ENCODE data around the gene PSRC1.

The PSRC1 gene

DNA sequence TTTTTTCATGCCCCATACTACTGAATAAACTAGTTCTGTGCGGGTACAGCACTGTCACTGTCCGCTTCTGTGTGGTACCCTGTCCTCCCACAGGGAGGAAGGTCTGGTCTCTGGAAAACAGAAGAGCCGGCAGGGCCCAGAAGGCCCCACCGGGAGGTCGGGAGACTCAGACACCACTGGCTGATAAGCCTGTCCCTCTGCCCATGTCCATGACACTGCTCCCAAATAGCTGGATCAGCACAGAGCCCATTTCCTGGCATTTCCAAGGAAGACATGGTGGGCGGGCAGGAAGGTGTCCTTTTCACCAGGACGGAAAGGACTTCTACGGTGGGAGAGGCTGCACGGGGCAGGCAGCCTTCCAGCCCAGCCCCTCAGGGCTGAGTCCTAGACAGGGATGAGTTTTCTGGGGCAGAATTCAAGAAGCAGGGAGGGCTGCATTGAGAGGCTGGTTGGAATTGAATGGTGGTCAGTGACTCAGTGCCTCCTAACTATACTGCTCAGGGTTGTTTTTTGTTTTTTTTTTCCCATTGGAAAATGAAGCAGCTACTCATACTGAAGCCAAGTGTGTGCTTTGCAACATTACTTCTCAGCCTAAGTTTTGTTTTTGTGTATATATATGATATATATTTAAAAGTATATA, 7.1 kb downstream of the PSRC1 start:
- TF ChIP-seq, protein P1, sequence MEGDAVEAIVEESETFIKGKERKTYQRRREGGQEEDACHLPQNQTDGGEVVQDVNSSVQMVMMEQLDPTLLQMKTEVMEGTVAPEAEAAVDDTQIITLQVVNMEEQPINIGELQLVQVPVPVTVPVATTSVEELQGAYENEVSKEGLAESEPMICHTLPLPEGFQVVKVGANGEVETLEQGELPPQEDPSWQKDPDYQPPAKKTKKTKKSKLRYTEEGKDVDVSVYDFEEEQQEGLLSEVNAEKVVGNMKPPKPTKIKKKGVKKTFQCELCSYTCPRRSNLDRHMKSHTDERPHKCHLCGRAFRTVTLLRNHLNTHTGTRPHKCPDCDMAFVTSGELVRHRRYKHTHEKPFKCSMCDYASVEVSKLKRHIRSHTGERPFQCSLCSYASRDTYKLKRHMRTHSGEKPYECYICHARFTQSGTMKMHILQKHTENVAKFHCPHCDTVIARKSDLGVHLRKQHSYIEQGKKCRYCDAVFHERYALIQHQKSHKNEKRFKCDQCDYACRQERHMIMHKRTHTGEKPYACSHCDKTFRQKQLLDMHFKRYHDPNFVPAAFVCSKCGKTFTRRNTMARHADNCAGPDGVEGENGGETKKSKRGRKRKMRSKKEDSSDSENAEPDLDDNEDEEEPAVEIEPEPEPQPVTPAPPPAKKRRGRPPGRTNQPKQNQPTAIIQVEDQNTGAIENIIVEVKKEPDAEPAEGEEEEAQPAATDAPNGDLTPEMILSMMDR (IDR thresholded peaks at IDR 0.05; ENCODE audit: borderline replicate concordance, insufficient read depth, low read depth, low read length): no peak
- no peak overlapping the region for H3K4me3 ChIP-seq (ENCODE audit: low read depth, low read length)

DNA sequence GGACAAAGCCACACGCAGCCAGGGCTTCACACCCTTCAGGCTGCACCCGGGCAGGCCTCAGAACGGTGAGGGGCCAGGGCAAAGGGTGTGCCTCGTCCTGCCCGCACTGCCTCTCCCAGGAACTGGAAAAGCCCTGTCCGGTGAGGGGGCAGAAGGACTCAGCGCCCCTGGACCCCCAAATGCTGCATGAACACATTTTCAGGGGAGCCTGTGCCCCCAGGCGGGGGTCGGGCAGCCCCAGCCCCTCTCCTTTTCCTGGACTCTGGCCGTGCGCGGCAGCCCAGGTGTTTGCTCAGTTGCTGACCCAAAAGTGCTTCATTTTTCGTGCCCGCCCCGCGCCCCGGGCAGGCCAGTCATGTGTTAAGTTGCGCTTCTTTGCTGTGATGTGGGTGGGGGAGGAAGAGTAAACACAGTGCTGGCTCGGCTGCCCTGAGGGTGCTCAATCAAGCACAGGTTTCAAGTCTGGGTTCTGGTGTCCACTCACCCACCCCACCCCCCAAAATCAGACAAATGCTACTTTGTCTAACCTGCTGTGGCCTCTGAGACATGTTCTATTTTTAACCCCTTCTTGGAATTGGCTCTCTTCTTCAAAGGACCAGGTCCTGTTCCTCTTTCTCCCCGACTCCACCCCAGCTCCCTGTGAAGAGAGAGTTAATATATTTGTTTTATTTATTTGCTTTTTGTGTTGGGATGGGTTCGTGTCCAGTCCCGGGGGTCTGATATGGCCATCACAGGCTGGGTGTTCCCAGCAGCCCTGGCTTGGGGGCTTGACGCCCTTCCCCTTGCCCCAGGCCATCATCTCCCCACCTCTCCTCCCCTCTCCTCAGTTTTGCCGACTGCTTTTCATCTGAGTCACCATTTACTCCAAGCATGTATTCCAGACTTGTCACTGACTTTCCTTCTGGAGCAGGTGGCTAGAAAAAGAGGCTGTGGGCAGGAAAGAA, 8.1 kb downstream of the PSRC1 start:
- H3K4me3 ChIP-seq (ENCODE audit: low read depth, low read length): no peak overlapping the region
- TF ChIP-seq, protein P1 (IDR thresholded peaks at IDR 0.05; ENCODE audit: borderline replicate concordance, insufficient read depth, low read depth, low read length): no peak

DNA sequence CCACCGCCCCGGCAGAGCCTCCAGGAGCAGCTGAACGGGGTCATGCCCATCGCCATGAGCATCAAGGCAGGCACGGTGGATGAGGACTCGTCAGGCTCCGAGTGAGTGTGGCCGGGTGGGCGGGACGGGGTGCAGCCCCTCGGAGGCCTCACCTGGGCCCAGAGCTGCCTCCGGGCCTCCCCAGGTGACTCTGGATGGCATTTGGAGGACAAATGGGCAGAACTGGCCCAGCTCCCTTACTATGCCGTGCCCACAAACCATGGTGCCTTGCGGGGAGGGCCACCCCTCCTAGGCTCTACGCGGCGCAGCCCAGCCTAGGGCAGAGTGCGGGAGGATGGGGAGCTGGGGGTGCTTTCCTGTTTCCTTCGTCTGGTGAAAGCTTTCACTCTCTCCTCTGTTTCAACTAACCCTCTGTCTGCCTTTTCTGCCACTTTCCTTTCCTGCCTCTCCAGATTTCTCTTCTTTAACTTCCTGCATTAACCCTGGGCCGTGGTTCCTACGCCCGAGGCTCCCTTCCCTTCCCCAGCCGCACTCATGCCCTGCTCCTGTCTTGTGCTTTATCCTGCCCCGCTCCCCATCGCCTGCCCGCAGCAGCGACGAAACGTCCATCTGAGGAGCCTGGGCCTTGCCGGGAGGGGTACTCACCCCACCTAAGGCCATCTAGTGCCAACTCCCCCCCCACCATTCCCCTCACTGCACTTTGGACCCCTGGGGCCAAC, 9.2 kb downstream of the PSRC1 start:
- no peak overlapping the region for H3K4me3 ChIP-seq (ENCODE audit: low read depth, low read length)
- TF ChIP-seq, protein P1 (IDR thresholded peaks at IDR 0.05; ENCODE audit: borderline replicate concordance, insufficient read depth, low read depth, low read length): no peak

DNA sequence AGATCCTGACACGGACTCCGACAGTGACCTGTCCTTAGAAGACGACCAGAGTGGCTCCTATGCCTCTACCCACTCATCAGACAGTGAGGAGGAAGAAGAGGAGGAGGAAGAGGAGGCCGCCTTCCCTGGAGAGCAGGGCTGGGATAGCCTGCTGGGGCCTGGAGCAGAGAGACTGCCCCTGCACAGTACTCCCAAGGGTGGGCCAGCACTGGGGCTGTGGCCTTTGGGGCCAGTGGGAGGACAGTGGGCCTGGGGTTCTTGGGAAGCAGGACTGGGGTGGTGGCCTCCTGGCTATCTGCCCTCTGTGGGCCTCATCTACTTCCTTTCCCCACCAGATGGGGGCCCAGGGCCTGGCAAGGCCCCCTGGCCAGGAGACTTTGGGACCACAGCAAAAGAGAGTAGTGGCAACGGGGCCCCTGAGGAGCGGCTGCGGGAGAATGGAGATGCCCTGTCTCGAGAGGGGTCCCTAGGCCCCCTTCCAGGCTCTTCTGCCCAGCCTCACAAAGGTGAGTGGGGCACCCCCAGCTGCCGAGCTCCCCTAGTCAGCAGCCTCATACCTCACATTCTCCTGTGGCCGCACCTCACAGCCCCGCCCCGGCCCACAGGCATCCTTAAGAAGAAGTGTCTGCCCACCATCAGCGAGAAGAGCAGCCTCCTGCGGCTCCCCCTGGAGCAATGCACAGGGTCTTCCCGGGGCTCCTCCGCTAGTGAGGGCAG, 10.0 kb downstream of the PSRC1 start:
- TF ChIP-seq, protein P1 (IDR thresholded peaks at IDR 0.05; ENCODE audit: borderline replicate concordance, insufficient read depth, low read depth, low read length): no peak
- H3K4me3 ChIP-seq (ENCODE audit: low read depth, low read length): no peak overlapping the region

DNA sequence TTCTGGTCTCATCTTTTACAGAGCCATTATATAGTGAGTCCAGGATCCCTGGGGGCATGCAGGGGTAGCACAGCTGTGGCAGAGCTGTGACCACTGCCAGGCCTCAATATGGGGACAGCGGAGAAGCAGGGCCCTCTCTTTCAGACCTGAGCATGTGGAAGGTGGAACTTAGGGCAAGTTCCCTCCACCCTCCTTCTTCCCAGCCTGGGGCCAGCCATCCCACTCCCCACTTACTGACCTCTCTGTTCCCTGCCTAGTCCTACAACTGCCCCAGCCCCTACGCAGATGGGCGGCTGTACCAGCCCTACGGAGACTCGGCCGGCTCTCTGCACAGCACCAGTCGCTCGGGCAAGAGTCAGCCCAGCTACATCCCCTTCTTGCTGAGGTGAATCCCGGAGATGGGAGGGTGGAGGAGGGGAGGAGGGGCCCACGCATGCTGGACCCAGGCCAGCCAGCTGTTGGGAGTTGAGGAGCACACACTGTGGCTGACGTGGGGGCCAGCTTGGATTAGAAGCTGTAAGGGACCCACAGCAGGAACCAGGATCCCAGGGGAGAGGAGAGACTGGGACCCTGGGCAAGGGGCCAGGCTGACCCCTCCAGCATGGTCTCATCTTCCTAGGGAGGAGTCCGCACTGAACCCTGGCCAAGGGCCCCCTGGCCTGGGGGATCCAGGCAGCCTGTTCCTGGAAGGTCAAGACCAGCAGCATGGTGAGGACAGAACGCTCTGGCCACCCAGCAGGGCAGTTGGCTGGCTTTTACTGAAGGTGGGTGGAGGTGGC, 10.7 kb downstream of the PSRC1 start:
- TF ChIP-seq, protein P1 (IDR thresholded peaks at IDR 0.05; ENCODE audit: borderline replicate concordance, insufficient read depth, low read depth, low read length): no peak

DNA sequence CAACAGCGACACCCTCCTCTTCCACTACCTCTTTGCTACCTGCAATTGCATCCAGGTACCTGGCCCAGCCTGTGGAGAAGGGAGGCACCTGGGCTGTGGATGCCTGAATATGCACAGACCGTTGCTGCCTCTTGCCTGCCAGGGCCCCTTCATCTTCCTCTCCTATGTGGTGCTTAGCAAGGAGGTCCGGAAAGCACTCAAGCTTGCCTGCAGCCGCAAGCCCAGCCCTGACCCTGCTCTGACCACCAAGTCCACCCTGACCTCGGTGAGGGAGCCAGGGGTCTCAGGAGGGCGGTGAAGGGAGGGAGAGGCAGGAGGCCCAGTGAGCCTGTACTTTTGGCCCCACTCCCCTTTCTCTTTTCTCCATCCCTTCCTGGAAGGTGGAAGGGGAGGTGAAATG, 11.5 kb downstream of the PSRC1 start:
- TF ChIP-seq, protein P1 (IDR thresholded peaks at IDR 0.05; ENCODE audit: borderline replicate concordance, insufficient read depth, low read depth, low read length): no peak
- H3K4me3 ChIP-seq (ENCODE audit: low read depth, low read length): no peak overlapping the region

More for the DNA sequence above, 10.7 kb downstream of the PSRC1 start:
- no peak overlapping the region for H3K4me3 ChIP-seq (ENCODE audit: low read depth, low read length)
